ENCODE data around the gene TAS2R41. TPM values are rescaled to one million over a fixed set of nuclear protein-coding genes. Genes with fewer than 3 reads are reported as not detected.

TAS2R41 gene
- total and polyA plus RNA-seq, 2 of the 4 experiments (the other 2 are of a cell fraction): not detected

DNA sequence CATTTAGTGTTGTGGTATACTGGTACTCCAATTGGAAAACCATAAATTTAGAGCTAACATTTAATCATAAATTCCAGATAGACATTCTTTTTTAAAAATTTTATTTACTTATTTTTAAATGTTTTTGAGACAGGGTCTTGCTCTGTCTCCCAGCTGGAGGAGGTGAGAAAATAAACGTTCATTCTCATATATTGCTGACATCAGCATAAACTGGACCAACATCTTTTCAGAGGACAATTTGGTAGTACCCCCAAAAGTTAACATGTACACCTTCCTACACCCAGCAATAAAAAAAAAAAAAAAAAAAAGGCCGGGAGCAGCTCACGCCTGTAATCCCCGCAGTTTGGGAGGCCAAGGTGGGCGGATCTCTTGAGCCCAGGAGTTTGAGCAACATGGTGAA, 29.2 kb upstream of the TAS2R41 start:
- no peak for DNase-seq
- intact Hi-C loops (cut with micrococcal nuclease): no loop called here
- dilution Hi-C loops (cut with HindIII; ENCODE audit: low sequenced_read_pairs, unreplicated experiment): no loop called here

More for the DNA sequence above, 29.2 kb upstream of the TAS2R41 start:
- peak; percentile 99 for TF ChIP-seq MAFK (IDR thresholded peaks at IDR 0.05; ENCODE audit: low read depth, low read length)
- no peak for TF ChIP-seq SMC3 (IDR thresholded peaks at IDR 0.05; ENCODE audit: low read depth, low read length)
- in situ Hi-C loops (cut with MboI; ENCODE audit: low sequenced_read_pairs): loop anchor here (25.0 kb wide), 1 partner anchor 436 kb away; no protein-coding TSS in a partner anchor
- Histone ChIP-seq H2BK5ac (ENCODE audit: low read depth, low read length, poor library complexity, severe bottlenecking) (no peak overlapping the region), H2AFZ (replicated peaks; ENCODE audit: low read length, poor library complexity) (no peak overlapping the region), H4K8ac (ENCODE audit: low read depth in 2 of 2, low read length in 2 of 2) (no peak overlapping the region), H4K20me1 (ENCODE audit: insufficient read depth, low read length) (no peaks in the 10 kb centered on the region), H3K4me2 (ENCODE audit: low read depth, low read length) (no peak overlapping the region), H3K18ac (ENCODE audit: low read depth, low read length) (no peak overlapping the region), H3K79me1 (ENCODE audit: low read depth in 1 of 2, low read length in 2 of 2) (no peaks in the 10 kb centered on the region), H2BK120ac (ENCODE audit: low read depth, low read length) (no peak overlapping the region), H3K27me3 (ENCODE audit: control insufficient read depth, insufficient read depth, low read length) (peaks cover 5% of the 10 kb centered on the region), H3K36me3 (ENCODE audit: control insufficient read depth, insufficient read depth, low read length) (no peaks in the 10 kb centered on the region), H3K4ac (ENCODE audit: low read depth, low read length) (no peak overlapping the region), H2AK9ac (replicated peaks; ENCODE audit: low read depth, low read length, poor library complexity) (no peak overlapping the region), H3K27ac (ENCODE audit: insufficient read depth, low read length) (no peak overlapping the region), H2BK20ac (ENCODE audit: low read depth, low read length) (no peak overlapping the region), H3K9me3 (ENCODE audit: control insufficient read depth, insufficient read depth, low read length) (no peaks in the 10 kb centered on the region), H2BK15ac (ENCODE audit: low read depth, low read length) (no peak overlapping the region), H3K4me1 (ENCODE audit: control insufficient read depth, insufficient read depth, low read length) (peaks cover 1% of the 10 kb centered on the region; the same call in 1 of the 2 replicates), H3K14ac (replicated peaks; ENCODE audit: low read depth, low read length) (no peak overlapping the region), H3K4me3 (ENCODE audit: insufficient read depth, low read depth, low read length) (no peak overlapping the region), H2AK5ac (ENCODE audit: low read depth, low read length) (no peak overlapping the region), H3K9me1 (ENCODE audit: insufficient read depth, low read length) (0 out of 2 replicates have a peak, but pooled peaks cover 2% of the 10 kb centered on the region), H4K5ac (ENCODE audit: low read depth, low read length) (no peak overlapping the region), H4K91ac (ENCODE audit: insufficient read depth, low read depth, low read length) (no peak overlapping the region), H3K56ac (ENCODE audit: extremely low read depth, insufficient read depth, low read length) (no peak overlapping the region), H3K23ac (ENCODE audit: low read depth, low read length) (no peak overlapping the region), H3K9ac (ENCODE audit: low read depth, low read length) (no peak overlapping the region)
- no TSS peak for BruUV-seq (replicated peaks)
- no peak for ATAC-seq (ENCODE audit: low read depth)
- ChIA-PET CTCF (interaction anchor here (1.2 kb wide), 1 partner anchor 10 kb away, joined by 3 read pairs; no protein-coding TSS in a partner anchor), POLR2A (ENCODE audit: unreplicated experiment) (no interaction called here)
- WGBS, 2 experiments (ENCODE audit: extremely low coverage in 2 of 2, insufficient read length in 1 of 2): no CpG with 5 or more reads among the region's 5 CpGs

Data from IMR-90 (cell line).